Inflammatory macrophage treated with lipopolysaccharide for 4 hours (primary cell): ENCODE measurements around the gene NAV2.
A peak's percentile ranks its signal among the peaks of the same experiment; 100 is the strongest.
"Not testable (repeated sequence)": the region's sequence is repeated elsewhere in the genome, so short reads cannot be mapped to it uniquely, and the experiment has no call there.

Source experiments
- DNase-seq: peaks from one replicate; pipeline ENCODE4 v3.0.0-alpha.2; 2020

NAV2 gene

DNA sequence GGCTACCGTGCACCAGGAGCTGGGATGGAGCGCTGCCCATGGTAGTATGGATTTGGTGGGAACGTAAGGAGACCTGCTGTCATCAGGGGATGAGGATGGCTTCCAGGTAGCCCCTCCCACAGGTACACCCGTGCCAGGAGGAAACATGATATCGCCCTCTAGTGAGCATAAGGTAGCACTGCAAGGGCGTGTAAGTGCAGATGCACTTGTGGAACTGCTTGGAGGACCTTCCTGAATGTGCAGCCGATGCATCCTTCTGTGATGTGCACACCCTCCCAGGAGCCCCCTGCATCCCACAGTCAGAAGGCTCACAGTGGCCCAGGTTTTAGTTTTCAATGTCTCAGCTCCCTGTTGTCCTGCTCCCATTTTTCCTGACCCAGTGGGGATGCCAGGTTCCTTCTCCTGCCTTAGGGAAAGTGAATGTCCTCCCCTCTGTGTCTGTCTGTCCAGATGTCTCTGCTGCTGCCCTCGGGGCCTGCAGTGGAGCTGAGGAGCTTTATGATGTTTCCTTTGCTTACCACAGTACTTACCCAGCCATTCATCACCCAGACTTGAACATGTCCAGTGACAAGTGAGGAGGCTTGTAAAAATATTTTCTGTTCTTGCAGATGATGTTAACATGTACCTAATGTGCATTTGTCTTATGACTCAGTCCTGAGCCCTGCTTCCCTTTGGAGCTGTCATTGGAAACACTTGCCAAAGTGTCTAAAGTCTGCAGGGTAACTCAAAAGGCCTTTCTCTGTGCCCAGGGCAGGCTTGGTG is 398.5 kb downstream of the NAV2 start:
- peak; percentile 20 for DNase-seq

DNA sequence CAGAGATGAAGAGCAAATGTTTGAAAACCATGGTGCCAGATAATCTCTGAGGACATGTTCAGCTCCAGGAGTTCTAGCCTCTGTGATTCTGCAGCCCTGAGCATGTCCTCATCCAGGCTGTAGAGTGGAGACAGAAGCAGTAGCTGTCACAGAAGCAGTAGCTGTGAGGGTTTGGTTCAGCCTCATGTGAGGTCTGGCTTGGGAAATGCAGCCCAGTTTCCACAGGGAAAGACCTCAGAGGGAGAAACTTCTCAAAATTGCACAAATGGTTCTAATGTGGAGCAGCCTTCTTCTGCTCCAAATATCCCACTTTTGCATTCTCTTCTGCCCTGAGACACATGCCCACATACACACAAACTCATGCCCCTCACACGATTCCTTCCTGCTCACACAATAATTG is 399.2 kb downstream of the NAV2 start:
- DNase-seq, result no peak

DNA sequence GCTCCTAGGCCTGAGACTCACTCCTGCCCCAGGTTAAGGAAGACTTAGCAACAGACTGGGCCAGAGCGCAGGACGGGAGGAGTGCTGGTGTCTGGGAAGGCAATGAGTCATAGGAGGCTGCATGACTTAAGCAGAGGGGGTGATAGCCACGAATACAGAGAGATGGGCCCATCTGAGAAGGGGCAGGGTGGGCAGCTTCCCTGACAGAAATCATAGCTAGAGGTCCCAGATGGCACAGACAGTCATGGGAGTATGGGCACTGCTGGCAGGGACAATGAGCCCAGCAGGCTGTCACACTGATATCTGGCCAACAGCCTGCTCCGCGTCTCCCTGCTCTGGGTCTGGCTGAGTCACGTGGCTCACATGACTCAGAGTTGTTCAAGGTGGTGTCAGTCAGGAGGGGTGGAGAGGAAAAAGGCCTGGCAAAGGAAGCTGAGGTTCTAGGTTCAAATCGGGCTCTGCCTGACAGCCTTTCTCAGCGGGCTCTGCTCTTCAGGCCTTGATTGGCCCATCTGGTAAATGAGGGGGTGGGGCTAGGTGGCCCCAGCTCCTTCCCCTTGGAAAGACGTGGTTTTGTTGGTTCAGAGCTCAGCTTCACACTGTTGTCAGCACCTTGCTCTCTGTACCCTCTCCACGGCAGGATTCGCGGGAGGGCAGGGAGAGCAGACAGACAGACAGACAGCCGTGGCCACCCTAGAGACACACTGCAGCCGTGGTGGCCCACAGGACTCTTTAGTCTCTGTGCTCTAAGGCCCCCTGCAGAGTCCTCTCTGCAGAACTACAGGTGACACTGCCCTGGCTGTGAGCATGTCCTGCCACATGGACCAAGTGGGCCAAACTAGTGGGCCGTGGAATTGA is 399.9 kb downstream of the NAV2 start:
- peak; percentile 17 for DNase-seq

DNA sequence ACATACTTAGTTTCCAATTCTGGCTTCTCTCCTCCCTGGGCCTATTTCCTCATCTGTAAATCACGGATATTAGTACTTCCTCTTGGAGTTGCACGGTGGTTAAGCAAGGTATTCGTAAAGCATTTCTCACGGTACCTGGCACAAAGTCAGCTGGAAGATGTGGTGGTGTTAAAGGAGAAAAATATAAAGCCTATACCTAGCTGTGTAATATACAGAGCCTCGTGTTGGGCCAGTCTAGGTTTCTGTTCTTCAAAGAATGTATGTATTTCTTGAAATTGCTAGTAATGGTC is 400.5 kb downstream of the NAV2 start:
- peak; percentile 5 for DNase-seq

DNA sequence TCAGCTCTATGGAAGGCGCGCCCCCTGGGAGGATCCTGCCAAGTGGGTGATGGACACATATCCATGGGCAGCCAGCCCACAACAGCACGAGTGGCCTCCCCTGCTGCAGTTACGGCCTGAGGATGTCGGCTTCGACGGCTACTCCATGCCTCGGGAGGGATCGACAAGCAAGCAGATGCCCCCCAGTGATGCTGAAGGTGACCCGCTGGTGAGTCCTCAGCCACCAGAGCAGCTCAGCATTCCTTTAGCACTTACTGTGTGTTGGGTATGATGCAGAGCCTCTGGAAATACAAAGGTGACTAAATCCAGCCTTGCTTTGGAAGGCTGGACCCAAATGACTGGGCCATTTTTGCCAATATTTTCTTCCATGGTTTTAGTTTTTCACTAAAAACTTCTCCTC is 402.0 kb downstream of the NAV2 start:
- no peak for DNase-seq

DNA sequence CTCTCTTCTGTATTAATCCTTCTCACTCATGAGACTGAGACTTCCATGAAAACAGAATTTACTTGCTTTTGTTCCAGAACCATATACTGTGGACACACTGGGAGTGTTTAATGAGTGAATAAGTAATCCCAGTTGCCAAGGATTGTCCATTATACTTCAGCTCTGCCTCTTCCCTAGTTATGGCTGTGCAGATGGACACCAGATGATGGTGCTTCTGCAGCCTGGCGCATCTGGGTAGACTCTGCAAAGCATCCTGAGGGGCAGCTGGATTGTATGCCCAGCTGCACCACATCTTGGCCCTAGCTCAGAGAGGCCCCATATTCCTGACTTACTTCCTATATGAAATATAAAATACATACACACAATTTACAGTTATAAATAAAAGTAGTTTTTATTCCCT is 404.2 kb downstream of the NAV2 start:
- DNase-seq, result no peak

DNA sequence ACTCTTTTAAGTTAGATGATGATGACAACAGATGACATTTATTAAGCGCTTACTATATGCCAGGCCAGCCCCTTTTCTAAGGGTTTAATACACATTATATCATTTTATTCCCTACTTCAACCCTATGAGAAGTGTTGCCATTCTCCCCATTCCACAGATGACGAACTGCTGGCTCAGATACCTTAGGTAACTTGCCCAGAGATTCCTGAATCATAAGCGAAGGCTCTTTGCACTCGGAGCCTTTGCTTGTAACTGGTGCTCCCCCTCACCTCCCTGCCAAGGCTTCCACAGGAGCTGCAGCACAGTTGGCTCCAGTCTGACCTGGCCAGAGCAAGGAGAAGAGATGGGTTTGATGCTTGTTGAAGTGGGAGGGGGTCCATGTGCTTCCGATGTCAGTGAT is 404.7 kb downstream of the NAV2 start:
- no peak for DNase-seq

DNA sequence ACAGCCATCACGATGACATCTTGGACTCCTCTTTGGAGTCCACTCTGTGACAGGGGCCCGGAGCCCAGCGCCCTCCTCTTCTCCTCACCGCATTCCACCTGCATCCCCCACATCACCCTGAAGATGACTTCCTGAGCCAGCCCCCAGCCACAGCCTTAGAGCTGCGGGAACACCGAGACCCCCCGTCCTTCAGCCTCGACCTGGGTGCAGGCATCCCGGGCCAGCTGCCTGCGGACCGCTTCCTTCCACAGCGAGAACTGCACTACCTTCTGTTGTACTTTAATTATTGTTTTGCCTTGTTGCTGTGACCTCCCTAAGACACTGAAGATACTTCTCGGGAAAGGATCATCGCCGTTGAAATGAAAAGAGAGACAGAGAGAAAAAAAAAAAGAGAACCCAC is 405.6 kb downstream of the NAV2 start:
- DNase-seq, result no peak

DNA sequence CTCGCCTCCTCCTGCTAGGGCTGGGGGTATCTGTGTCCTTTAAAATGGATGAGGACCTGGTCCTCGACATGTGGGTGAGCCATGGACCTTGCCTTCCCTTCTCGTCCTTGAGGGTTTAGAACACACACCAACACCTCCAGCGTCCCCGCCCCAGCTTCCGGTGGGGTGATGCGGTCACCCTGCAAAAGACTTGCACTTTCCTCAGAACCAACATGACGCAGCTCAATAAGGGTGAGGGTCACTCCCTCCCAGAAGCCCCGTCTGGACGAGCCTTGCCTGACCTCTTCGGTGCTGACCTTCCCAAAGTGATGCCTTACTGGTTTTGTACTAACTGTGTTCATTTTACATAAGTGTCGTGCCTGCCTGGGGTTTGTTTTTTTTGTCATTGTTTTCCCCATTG is 406.7 kb downstream of the NAV2 start:
- no peak for DNase-seq

DNA sequence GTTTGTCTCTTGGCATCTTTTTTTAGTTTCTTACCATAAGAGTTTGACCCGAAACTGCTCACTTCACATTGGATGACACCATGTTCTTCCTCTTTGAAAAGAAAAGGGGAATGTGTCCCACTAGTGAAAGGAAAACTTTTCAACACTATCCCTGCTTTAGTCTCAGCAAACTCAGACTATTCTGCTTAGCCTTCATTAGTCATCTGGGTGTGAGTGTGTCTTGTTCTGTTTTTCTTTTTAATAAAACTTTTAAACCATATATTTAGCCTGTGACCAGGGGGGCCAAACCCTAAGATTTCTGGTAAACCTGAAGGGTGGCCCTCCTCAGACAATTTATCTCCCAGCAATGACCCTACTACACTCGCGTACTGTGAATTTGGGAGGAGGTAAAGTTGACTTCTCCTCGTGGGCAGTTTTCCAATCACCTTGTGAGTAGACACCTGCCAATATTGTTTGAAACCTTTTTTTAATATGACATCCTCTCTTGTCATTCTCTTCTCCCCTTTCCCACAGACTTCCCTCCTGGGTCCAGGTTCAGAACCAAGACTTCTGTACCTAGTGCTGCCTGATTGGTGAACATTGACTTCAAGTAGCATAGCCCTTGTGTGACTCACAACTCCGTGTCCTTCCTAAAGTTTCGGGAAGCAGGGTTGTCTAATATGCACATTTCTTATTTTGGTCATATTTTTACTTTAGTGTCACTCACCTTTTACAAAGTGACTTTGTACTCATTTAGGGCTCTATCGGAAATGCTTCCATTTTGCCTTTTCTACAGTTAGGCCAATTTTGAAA is 407.7 kb downstream of the NAV2 start:
- DNase-seq, result no peak

DNA sequence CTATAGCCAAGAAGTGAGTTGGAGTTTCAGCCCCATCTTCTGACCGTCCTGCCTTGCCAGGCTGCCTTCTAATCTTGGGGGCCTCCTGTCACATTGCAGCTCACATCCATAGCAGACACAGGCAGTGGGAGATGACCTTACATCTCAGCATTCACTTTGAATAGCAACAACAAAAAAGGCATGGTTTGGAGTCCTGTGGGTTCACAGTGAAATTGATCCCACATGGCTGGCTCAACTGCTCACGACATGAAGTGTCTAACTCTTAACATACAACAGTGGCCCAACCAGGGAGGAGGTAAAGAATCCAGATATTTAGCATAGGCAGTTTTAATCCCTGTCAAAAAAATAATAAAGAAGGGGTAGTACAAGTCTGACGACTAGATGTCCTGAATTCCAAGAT is 409.5 kb downstream of the NAV2 start:
- no peak for DNase-seq

DNA sequence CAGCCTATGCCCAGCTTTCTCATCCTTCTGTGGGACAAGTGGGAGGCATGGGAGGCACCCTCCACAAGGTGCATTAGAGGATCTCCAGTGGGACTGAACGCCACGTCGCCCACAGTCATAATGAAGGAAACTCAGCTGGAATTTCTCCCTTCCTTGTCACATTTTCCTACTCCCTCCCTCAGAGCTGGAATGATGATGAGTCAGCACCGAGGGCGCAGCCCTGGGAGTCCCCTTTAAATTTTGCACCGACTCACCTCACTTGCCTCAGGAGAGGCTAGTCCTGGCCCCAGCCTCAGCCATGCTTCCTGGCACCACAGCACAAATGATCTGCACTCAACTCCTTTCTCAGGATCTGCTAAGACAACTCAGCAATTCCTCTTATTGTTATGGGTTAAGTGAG is 413.3 kb downstream of the NAV2 start:
- DNase-seq, result no peak

DNA sequence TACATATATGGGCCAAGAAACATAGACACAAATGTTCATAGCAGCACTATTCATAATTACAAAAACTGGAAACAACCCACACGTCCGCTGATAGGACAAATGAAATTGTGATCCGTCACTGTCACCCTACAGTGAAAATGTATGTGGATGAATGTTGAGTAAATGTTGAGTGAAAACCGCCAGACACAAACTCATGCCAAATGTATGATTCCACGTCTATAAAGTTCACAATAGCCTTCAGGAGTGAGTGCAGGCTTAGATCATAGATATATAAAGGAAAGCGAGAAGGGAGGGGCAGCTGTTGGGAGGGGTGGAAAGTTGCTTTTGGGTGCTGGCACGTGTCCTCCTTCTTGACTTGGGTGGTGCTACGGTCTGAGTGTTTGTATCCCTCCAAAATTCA is 414.1 kb downstream of the NAV2 start:
- DNase-seq, result no peak

DNA sequence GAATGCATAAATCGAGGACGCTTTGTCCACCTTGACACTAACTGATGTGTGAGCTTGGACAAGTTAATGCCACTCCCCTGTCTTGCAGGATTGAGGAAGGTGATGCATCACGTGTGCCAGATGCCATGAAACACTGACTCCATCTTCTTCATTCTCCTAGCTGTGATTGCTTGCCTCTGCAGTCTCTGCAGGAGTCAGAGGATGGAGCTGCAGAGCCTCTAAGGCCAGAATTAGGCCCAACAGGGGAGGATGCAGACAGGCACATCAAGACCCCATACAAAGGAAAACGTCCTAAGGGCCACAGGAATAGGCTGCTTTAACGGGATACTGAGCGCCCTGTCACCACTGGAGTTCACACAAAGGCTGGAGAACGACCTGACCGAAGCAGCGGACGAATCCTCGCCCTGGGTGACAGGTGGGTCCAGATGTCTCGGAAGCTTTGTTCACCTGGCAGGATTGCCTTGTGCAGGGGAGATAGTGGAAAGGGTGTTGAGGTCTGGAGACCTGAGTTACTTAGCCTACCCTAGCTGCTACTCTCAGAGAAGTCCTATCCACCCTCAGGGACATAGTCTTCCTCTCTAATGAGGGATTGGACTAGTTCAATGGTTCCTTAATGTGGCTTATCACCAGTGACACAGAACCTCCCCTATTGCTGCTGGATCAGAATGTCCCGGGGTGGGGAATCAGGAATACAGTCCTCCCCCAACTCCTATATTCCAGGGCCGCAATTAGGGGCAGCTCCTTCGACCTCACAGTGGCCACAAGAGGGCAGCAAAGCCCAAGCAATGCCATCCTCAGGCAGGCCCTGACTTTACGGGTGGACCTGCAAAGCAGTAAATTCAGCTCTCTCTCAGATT is 415.3 kb downstream of the NAV2 start:
- peak; percentile 49 for DNase-seq

DNA sequence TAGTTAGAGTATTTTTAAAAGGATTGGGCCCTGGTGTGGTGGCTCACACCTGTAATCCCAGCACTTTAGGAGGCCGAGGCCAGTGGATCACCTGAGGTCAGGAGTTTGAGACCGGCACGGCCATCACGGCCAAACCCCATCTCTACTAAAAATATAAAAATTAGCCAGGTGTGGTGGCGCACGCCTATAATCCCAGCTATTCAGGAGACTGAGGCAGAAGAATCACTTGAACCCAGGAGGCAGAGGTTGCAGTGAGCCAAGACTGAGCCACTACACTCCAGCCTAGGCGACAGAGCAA is 415.8 kb downstream of the NAV2 start:
- DNase-seq, result not testable (repeated sequence)

DNA sequence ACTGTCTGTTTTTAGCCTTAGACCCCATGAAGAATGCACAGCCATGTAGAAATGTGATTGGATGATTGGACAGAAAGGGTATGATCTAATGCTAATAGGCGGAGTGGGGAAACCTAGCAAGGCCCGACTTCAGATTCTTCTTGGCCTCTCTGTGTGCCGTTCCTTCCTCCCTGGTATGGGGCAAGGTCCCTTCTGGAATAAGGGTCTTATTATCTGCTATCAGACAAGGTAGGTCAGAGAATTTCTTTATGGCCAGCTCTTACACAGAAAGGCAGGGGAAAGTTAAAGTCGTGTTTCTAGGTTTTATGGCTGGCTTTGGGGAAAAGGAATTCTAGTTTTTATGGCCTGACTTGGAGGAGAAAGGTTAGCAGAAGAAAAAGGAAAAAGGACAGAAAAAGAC is 417.0 kb downstream of the NAV2 start:
- DNase-seq, result no peak

DNA sequence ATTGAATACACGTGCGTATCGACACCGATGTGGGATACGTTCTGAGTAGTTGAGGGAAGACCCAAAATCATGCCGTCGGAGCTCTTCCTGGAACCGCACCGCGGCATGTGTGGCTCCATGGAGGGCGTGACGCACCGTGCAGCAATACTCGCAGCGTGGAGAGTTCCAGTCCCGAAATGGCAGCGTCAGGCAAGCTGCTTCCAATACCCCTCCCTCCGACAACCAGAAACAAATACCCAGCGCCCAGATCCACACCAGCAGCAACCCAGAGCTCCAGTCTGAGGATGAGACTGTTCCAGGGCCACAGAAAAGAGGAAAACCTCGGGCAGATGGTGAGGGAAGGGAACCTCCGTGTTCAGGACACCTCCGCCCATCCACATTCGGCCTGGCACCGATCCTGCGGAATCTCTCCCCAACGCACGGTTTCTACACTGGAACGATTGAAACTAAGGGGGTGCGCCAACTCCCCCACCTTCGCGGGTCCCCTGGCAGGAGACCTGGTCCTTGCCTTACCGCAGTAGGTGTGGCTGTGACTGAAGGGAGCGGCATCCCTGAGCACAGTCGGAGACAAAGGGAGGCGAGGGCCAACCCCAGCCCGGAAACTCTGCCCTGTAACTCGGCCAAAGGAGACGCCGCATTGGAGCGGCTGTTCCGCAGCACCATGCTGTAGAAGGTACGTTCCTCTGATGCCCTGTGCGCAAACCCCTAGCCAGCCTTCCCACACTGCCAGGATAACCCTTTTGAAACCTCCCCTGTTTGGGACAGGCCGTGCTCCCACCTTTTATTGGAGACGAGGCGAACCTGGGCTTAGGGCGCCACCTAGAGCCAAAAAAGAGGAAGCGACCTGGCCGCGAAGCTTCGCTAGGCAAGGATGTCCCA is 419.4 kb downstream of the NAV2 start:
- peak; percentile 29 for DNase-seq

DNA sequence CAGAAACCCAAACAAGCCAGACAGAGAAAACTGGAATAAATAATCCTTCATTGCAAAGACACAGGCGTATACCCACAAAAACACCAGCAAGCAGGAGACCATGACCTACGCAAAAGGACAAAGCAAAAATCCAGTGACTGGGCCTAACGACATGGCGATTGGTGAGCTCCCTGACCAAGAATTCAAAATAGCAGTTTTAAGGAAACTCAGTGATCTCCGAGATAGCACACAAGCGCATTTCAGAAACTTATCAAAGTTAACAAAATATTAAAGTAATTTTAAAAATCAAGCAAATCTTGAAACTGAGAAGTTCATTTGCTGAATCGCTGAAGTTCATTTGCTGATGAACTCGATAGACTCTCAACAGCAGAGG is 420.0 kb downstream of the NAV2 start:
- DNase-seq, result no peak

DNA sequence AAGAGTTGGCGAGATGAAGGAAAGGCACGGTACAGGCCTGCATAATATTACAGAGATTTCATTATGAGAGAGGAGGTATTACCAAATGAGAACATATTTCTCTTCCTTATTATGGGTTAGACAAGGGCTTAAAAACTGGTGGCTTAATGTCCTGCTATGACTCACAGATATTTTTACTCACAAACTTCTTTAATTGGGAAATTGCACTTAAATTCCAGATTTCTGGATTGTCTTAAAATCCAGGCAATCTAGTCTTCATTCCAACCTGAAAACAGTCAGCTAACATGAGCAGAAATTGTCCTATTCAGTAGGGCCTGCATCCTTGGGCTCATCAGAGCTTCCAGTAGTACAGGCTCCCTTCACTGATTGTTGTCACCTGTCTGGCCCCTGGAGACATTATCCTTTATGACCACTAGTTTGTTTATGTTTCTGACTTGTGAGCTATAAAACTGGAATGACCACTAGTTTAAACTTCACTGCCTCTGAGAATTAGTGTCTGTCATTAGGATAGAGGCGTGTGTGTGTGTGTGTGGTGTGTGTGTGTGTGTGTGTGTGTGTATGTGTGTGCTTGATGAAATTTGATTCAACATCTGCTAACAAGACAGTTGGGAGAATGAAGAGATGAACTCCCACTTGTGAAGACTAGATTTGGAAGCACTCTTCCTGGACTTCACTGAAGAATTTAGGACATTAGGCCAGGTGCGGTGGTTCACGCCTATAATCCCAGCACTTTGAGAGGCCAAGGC is 422.5 kb downstream of the NAV2 start:
- no peak for DNase-seq

DNA sequence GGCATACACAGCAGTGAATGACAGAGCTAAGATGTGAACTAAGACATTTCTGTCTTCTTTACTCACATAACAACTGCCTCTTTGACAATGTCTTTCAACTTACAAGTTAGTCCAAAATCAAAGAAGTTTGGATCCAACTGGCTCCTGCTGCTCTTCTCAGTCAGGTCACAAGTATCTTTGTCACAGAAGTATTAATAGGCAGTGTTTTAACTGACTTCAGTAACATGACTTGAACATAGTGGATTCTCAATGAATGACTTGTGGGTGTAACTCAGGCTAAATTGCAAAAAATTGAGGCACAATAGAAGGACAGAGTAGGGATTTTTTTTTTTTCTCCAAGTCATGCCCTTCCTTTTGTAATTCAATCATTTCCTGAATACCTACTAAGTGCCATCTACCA is 425.0 kb downstream of the NAV2 start:
- no peak for DNase-seq

DNA sequence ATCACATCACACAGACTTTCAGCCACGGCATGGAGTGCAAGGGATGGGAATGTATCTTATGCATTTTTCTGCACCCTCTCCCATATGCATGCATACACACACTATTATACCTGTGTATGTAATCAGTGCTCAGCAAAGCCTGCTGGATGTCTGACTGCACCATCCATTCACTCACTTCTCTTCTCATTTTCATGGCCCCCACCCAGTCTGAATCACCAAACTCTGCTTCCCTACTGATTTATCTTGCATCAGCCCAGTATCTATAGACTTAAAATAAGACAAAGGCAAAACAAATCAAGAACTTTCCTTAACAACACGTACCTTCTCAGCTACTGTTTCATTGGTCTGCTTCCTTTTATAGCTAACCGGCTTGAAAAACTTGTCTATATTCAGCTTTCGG is 426.1 kb downstream of the NAV2 start:
- DNase-seq, result no peak
